Keratinocyte (primary cell): ENCODE measurements around the gene PLA2G2E. TPM values are rescaled to one million over a fixed set of nuclear protein-coding genes. Genes with fewer than 3 reads are reported as not detected.

Experiments used
- DNase-seq: peaks from one replicate; pipeline ENCODE4 v3.0.0-alpha.2; 2011; ENCODE audit warnings: low read depth, missing footprints, low spot score
- FAIRE-seq: peaks from 2 replicates; lab custom pipeline; 2011; peaks lifted over from hg19 to GRCh38; lab: Jason Lieb, UNC
- H2AFZ ChIP-seq: 2 replicates; pipeline ENCODE4 v1.6.0; 2012; ENCODE audit warnings: low read length, control low read depth, inconsistent platforms; ENCODE audit not compliant: control insufficient read depth
- H3K27ac ChIP-seq: 2 replicates; pipeline ENCODE4 v1.5.1; 2011; ENCODE audit warnings: low read length; ENCODE audit not compliant: control insufficient read depth, insufficient read depth
- H3K27me3 ChIP-seq: 3 replicates; pipeline ENCODE4 v1.6.0; 2011; ENCODE audit warnings: low read length; ENCODE audit not compliant: control insufficient read depth, insufficient read depth; ENCODE audit errors: extremely low read depth
- H3K36me3 ChIP-seq, 2 experiments: 2 replicates in 1 of 2; 3 replicates in 1 of 2; pipeline ENCODE4 v1.5.1; 2011; ENCODE audit warnings: low read length in 2 of 2, mild to moderate bottlenecking in 1 of 2; ENCODE audit not compliant: control insufficient read depth in 2 of 2, insufficient read depth in 2 of 2; ENCODE audit errors: extremely low read depth in 1 of 2
- H3K4me1 ChIP-seq: 3 replicates; pipeline ENCODE4 v1.5.1; 2011; ENCODE audit warnings: low read length; ENCODE audit not compliant: control insufficient read depth, insufficient read depth; ENCODE audit errors: extremely low read depth
- H3K4me2 ChIP-seq: 3 replicates; pipeline ENCODE4 v1.6.0; 2011; ENCODE audit warnings: low read depth, low read length; ENCODE audit not compliant: control insufficient read depth, insufficient read depth; ENCODE audit errors: extremely low read depth
- H3K4me3 ChIP-seq, 3 experiments: fragments of 200-600 bp in 1 of 3; sonication (generic) in 1 of 3; 2 replicates in 2 of 3; 3 replicates in 1 of 3; pipeline ENCODE4 v1.5.1; 2011 to 2016; ENCODE audit warnings: low read length in 3 of 3, mild to moderate bottlenecking in 3 of 3, control low read depth in 2 of 3, inconsistent platforms in 1 of 3, low read depth in 1 of 3, mixed read lengths in 1 of 3, mixed run types in 1 of 3, moderate library complexity in 1 of 3; ENCODE audit not compliant: control insufficient read depth in 2 of 3, insufficient read depth in 2 of 3; ENCODE audit errors: extremely low read depth in 1 of 3
- H3K79me2 ChIP-seq: 2 replicates; pipeline ENCODE4 v1.6.0; 2012; ENCODE audit warnings: low read length; ENCODE audit not compliant: control insufficient read depth, insufficient read depth
- H3K9ac ChIP-seq: 3 replicates; pipeline ENCODE4 v1.6.0; 2011; ENCODE audit warnings: low read length; ENCODE audit not compliant: control insufficient read depth, insufficient read depth; ENCODE audit errors: extremely low read depth
- H3K9me1 ChIP-seq: 3 replicates; pipeline ENCODE4 v1.6.0; 2011; ENCODE audit warnings: low read length; ENCODE audit not compliant: control insufficient read depth, insufficient read depth; ENCODE audit errors: extremely low read depth
- H3K9me3 ChIP-seq: 2 replicates; pipeline ENCODE4 v1.5.1; 2012; ENCODE audit warnings: low read depth, low read length; ENCODE audit not compliant: control insufficient read depth
- H4K20me1 ChIP-seq: 3 replicates; pipeline ENCODE4 v1.6.0; 2011; ENCODE audit warnings: low read length; ENCODE audit not compliant: control insufficient read depth, insufficient read depth; ENCODE audit errors: extremely low read depth
- CTCF ChIP-seq, 3 experiments: IDR thresholded peaks in 1 of 3; conservative IDR thresholded peaks in 1 of 3; optimal IDR thresholded peaks in 1 of 3; 2 replicates in 2 of 3; 3 replicates in 1 of 3; pipeline versions ENCODE3 to v1.5.1; 2011; ENCODE audit warnings: low read length in 3 of 3, mild to moderate bottlenecking in 3 of 3, moderate library complexity in 2 of 3, control low read depth in 1 of 3, inconsistent platforms in 1 of 3; ENCODE audit not compliant: insufficient read depth in 2 of 3; ENCODE audit errors: extremely low read depth in 1 of 3
- EZH2 ChIP-seq: IDR thresholded peaks from one replicate; pipeline ENCODE4 v1.6.1; 2012; ENCODE audit warnings: inconsistent platforms, mild to moderate bottlenecking, low read length, moderate library complexity
- dilution Hi-C: fragments of 300-500 bp; cut with MboI; formaldehyde crosslinking; loops from one replicate; pipeline ENCODE4 v1.7.0; 2020; ENCODE audit warnings: low sequenced_read_pairs; ENCODE audit not compliant: extremely low pct_ligation_motif_present
- polyA plus RNA-seq, 5 experiments: library from polyadenylated mRNA; depleted of rRNA in 3 of 5; stranded (reverse) in 3 of 5; stranded (forward) in 1 of 5; unstranded in 1 of 5; fragments of >200 nt; gene quantifications; 1 replicate in 1 of 5; 2 replicates in 3 of 5; 3 replicates in 1 of 5; pipeline versions ENCODE4 v1.2.1 to v1.2.3, GENCODE V29; 2011 to 2012; ENCODE audit warnings: missing spikeins in 2 of 5, low read depth in 1 of 5, low replicate concordance in 1 of 5

PLA2G2E gene
- polyA plus RNA-seq, 1 donor (not counting 4 experiments of a cell fraction or from before 2014, with no cell fraction given): not detected

GRCh38 chr1:19926296-19927129, 3.1 kb upstream of the PLA2G2E start:
- H3K36me3 ChIP-seq: no peaks in the 10 kb centered on the region
- H3K27ac ChIP-seq: no peak overlapping the region
- no peak overlapping the region for H3K9ac ChIP-seq
- FAIRE-seq: no peak
- peaks cover 16% of the 10 kb centered on the region for H3K4me1 ChIP-seq
- no peaks in the 10 kb centered on the region for H3K9me3 ChIP-seq
- no peak overlapping the region for H2AFZ ChIP-seq
- H3K27me3 ChIP-seq: peaks cover 14% of the 10 kb centered on the region
- H3K4me3 ChIP-seq: no peak overlapping the region
- no peak overlapping the region for H3K4me2 ChIP-seq
- DNase-seq: no peak
- TF ChIP-seq CTCF (optimal IDR thresholded peaks at IDR 0.05 in 1 of 3, IDR thresholded peaks at IDR 0.05 in 1 of 3, conservative IDR thresholded peaks at IDR 0.05 in 1 of 3; ENCODE audit: extremely low read depth in 1 of 3, insufficient read depth in 2 of 3, low read length in 3 of 3): no peak
- TF ChIP-seq EZH2: no peak
- H4K20me1 ChIP-seq: no peaks in the 10 kb centered on the region
- dilution Hi-C loops: no loop called here
- no peaks in the 10 kb centered on the region for H3K9me1 ChIP-seq
- no peaks in the 10 kb centered on the region for H3K79me2 ChIP-seq

GRCh38 chr1:19925342-19926070, 2.1 kb upstream of the PLA2G2E start:
- Histone ChIP-seq H3K9me3 (no peaks in the 10 kb centered on the region), H3K27ac (no peak overlapping the region), H3K4me3 (no peak overlapping the region), H3K9ac (no peak overlapping the region), H3K27me3 (peaks cover 16% of the 10 kb centered on the region), H2AFZ (no peak overlapping the region), H3K36me3 (no peaks in the 10 kb centered on the region), H3K4me1 (peaks cover 16% of the 10 kb centered on the region), H3K79me2 (no peaks in the 10 kb centered on the region), H3K4me2 (peak overlapping the region; percentile 28), H3K9me1 (no peaks in the 10 kb centered on the region), H4K20me1 (no peaks in the 10 kb centered on the region)
- no peak for TF ChIP-seq EZH2
- TF ChIP-seq CTCF (optimal IDR thresholded peaks at IDR 0.05 in 1 of 3, IDR thresholded peaks at IDR 0.05 in 1 of 3, conservative IDR thresholded peaks at IDR 0.05 in 1 of 3; ENCODE audit: extremely low read depth in 1 of 3, insufficient read depth in 2 of 3, low read length in 3 of 3): no peak
- dilution Hi-C loops: no loop called here
- FAIRE-seq (peak; percentile 71), DNase-seq (peak; percentile 83)
